ENCODE measurements around the gene PHF21A.

GRCh38 chr11:45886816-45887520, 234.3 kb downstream of the PHF21A start:
- TF ChIP-seq EZH2 (IDR thresholded peaks at IDR 0.05; ENCODE audit: low read depth, low read length, severe bottlenecking), result no peak
- TF ChIP-seq KDM5A (IDR thresholded peaks at IDR 0.05; ENCODE audit: low read length), result no peak
- no peak for TF ChIP-seq CTCF (IDR thresholded peaks at IDR 0.05; ENCODE audit: control extremely low read depth in 1 of 3, insufficient read depth in 1 of 3, low read depth in 1 of 3, low read length in 3 of 3)
